Choroid plexus epithelial cell (primary cell): ENCODE data around the gene RAPGEF4.

Experiments used
- DNase-seq: peaks from one replicate; pipeline ENCODE4 v3.0.0-alpha.2; 2010; ENCODE audit warnings: low read depth
- H3K4me3 ChIP-seq: 2 replicates; pipeline ENCODE4 v1.5.1; 2011; ENCODE audit warnings: low read depth, mild to moderate bottlenecking, control low read depth, low read length, moderate library complexity
- TF ChIP-seq, protein P1 (sequence below): conservative IDR thresholded peaks from 2 replicates; pipeline ENCODE4 v1.5.1; 2011; ENCODE audit warnings: low read depth, mild to moderate bottlenecking, control low read depth, inconsistent platforms, low read length, moderate library complexity

The RAPGEF4 gene

GRCh38 chr2:172972005-172972619 lies 236.5 kb downstream of the RAPGEF4 start:
- TF ChIP-seq, protein P1, sequence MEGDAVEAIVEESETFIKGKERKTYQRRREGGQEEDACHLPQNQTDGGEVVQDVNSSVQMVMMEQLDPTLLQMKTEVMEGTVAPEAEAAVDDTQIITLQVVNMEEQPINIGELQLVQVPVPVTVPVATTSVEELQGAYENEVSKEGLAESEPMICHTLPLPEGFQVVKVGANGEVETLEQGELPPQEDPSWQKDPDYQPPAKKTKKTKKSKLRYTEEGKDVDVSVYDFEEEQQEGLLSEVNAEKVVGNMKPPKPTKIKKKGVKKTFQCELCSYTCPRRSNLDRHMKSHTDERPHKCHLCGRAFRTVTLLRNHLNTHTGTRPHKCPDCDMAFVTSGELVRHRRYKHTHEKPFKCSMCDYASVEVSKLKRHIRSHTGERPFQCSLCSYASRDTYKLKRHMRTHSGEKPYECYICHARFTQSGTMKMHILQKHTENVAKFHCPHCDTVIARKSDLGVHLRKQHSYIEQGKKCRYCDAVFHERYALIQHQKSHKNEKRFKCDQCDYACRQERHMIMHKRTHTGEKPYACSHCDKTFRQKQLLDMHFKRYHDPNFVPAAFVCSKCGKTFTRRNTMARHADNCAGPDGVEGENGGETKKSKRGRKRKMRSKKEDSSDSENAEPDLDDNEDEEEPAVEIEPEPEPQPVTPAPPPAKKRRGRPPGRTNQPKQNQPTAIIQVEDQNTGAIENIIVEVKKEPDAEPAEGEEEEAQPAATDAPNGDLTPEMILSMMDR, result peak; percentile 91
- peak; percentile 72 for DNase-seq
- no peak overlapping the region for H3K4me3 ChIP-seq

DNA sequence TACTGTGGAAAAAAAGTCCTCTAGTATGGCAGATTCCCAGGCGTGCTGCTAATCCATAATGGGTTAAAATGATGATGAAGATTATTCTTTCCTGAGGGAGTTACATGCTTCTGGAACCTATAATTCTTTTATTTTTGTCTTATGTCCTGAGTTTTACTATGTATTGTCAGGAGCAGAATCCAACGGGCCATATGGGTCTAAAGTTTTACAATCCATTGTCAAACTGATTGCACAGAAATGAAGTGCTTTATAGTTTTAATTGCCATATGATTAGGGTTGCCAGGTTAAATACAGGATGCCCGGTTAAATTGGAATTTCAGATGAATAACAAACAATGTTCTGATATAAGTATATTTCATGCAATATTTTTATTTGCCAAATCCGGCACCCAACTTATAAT lies 239.1 kb downstream of the RAPGEF4 start:
- H3K4me3 ChIP-seq, result no peak overlapping the region
- DNase-seq, result no peak
- TF ChIP-seq, protein P1, result no peak

DNA sequence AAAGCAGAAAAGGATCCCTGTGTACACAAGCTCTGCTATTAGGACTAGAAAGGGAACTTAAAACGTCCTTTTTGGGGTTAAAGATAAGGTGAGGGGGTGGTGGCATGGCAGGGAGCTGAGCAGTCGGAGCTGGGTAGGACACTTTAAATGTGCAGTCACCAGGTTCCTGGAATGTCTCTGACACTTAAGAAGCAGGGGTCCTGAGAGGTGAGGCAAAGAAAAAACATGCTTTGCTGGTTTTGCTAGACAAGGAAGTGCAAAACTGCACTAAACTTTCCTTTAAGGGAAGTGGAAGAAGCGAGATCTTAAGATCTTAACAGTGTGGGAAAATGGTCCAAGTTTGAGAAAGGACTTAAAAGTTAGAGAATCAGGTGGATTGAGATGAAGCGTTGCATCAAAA lies 240.5 kb downstream of the RAPGEF4 start:
- no peak overlapping the region for H3K4me3 ChIP-seq
- TF ChIP-seq, protein P1, result no peak
- DNase-seq, result no peak

GRCh38 chr2:172976816-172977215 lies 241.2 kb downstream of the RAPGEF4 start:
- TF ChIP-seq, protein P1, result no peak
- DNase-seq, result no peak
- H3K4me3 ChIP-seq, result no peak overlapping the region

DNA sequence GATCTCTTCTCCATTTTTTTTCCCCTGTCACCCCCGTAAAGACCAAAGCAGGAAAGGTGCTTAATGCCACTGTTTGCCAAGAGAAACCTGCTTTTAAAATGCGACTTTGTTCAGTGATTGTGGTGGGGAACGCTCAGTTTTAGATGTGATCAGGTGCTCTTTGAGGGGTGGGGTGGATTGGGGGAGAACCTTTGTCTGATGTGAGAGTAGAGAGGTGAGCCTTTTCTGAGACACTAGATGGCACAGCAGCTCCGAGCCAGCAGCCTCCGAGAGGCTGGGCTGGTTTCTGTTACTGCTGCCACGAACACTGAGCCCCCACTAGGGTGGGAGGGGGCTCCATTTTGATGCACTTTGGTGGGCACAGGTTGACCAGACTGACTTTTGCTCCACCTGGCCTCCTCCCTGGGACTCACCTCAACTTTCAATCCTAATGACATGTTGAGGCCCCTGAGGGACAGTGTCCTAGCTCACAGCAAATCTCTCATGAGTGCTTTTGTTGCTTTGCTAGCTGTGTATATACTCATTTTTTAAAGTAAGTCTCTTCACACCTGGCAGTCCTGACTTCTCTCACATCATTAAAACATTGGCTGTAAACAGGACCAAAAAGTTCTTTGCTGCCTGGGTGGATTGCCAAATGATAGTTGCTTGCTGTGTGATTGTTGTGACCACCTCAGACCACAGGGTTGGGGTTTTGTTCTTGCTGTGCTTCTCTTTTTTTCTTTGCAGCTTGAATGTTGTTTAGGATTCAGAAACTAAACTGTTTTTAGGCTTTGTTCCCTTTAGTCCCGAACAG lies 241.8 kb downstream of the RAPGEF4 start:
- TF ChIP-seq, protein P1, result peak; percentile 26
- DNase-seq, result no peak
- no peak overlapping the region for H3K4me3 ChIP-seq

DNA sequence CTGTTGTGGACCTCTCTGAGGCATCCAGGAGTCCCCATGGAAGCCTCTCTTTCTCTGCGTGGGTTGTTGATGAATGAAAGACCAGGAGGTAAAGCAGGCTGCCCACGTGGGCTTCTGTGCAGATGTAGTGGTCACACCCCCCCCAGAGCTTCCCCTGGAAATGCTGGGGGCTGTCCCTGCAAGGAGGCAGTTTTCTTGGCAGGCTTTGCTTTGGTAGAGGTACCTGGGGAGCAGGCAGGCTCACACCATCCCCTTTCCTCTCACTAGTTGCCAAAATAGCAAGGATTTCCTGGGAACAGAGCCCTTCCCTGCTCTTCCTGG lies 242.4 kb downstream of the RAPGEF4 start:
- H3K4me3 ChIP-seq, result no peak overlapping the region
- TF ChIP-seq, protein P1, result no peak
- no peak for DNase-seq
